Fibroblast of lung (primary cell): ENCODE results near the gene MICAL1. TPM values are rescaled to one million over a fixed set of nuclear protein-coding genes. Genes with fewer than 3 reads are reported as not detected.

ENCODE experiments used
- DNase-seq, 2 donors: peaks; one replicate each; pipeline versions ENCODE4 v3.0.0 to v3.0.0-alpha.2; 2010; ENCODE audit warnings: low read depth in 2 of 2
- H2AFZ ChIP-seq: 2 replicates; pipeline ENCODE4 v1.5.1; 2012; ENCODE audit warnings: low read length, control low read depth, inconsistent platforms
- H3K27ac ChIP-seq: 2 replicates; pipeline ENCODE4 v1.5.1; 2011; ENCODE audit warnings: low read length, control low read depth; ENCODE audit not compliant: insufficient read depth
- H3K27me3 ChIP-seq: 2 replicates; pipeline ENCODE4 v1.5.1; 2011; ENCODE audit warnings: mild to moderate bottlenecking, low read length; ENCODE audit not compliant: control insufficient read depth, insufficient read depth
- H3K36me3 ChIP-seq: 2 replicates; pipeline ENCODE4 v1.5.1; 2011; ENCODE audit warnings: low read length; ENCODE audit not compliant: control insufficient read depth, insufficient read depth
- H3K4me1 ChIP-seq: 2 replicates; pipeline ENCODE4 v1.5.1; 2011; ENCODE audit warnings: low read length; ENCODE audit not compliant: control insufficient read depth, insufficient read depth; ENCODE audit errors: extremely low read depth
- H3K4me2 ChIP-seq: 2 replicates; pipeline ENCODE4 v1.5.1; 2011; ENCODE audit warnings: low read length, control low read depth; ENCODE audit not compliant: insufficient read depth; ENCODE audit errors: extremely low read depth
- H3K4me3 ChIP-seq, 4 experiments: fragments of 200-600 bp in 1 of 4; sonication (generic) in 1 of 4; replicated peaks in 1 of 4; 2 replicates each; pipeline ENCODE4 v1.5.1; 2011 to 2016; ENCODE audit warnings: low read length in 4 of 4, low read depth in 3 of 4, mild to moderate bottlenecking in 3 of 4, control low read depth in 2 of 4, inconsistent platforms in 1 of 4, mixed read lengths in 1 of 4; ENCODE audit not compliant: insufficient read depth in 1 of 4; ENCODE audit errors: control extremely low read depth in 1 of 4
- H3K79me2 ChIP-seq: 2 replicates; pipeline ENCODE4 v1.5.1; 2012; ENCODE audit warnings: mild to moderate bottlenecking, low read length, inconsistent platforms; ENCODE audit not compliant: control insufficient read depth, insufficient read depth
- H3K9ac ChIP-seq: 2 replicates; pipeline ENCODE4 v1.5.1; 2011; ENCODE audit warnings: mild to moderate bottlenecking, low read length, control low read depth; ENCODE audit not compliant: insufficient read depth
- H3K9me3 ChIP-seq: 2 replicates; pipeline ENCODE4 v1.5.1; 2012; ENCODE audit warnings: low read depth, low read length; ENCODE audit not compliant: control insufficient read depth, insufficient read depth
- H4K20me1 ChIP-seq: 2 replicates; pipeline ENCODE4 v1.5.1; 2011; ENCODE audit warnings: low read length; ENCODE audit not compliant: control insufficient read depth, insufficient read depth; ENCODE audit errors: extremely low read depth
- EZH2 ChIP-seq: IDR thresholded peaks from 2 replicates; pipeline ENCODE4 v1.5.1; 2012; ENCODE audit warnings: low read length, control low read depth, mild to moderate bottlenecking; ENCODE audit errors: missing control alignments
- polyA plus RNA-seq, 2 donors: library from polyadenylated mRNA; depleted of rRNA in 1 of 2; stranded (reverse) in 1 of 2; unstranded in 1 of 2; fragments of >200 nt; gene quantifications; 2 replicates each; pipeline ENCODE4 v1.2.1, GENCODE V29; 2011 to 2012; ENCODE audit warnings: missing spikeins in 1 of 2
- total RNA-seq: library from RNA; depleted of rRNA; stranded (reverse); fragments of >200 nt; gene quantifications from 2 replicates; pipeline ENCODE4 v1.2.1, GENCODE V29; 2014
- TF ChIP-seq, protein P1 (sequence below), 2 donors: IDR thresholded peaks in 1 of 2; conservative IDR thresholded peaks in 1 of 2; 1 replicate in 1 of 2; 2 replicates in 1 of 2; pipeline ENCODE4 v1.5.1; 2011 to 2012; ENCODE audit warnings: low read length in 2 of 2, control low read depth in 1 of 2, inconsistent platforms in 1 of 2, low read depth in 1 of 2, mild to moderate bottlenecking in 1 of 2

MICAL1 gene
- total and polyA plus RNA-seq, 2 donors (not counting 1 experiment from before 2014, with no cell fraction given), result 37.5 to 53.5 TPM

DNA sequence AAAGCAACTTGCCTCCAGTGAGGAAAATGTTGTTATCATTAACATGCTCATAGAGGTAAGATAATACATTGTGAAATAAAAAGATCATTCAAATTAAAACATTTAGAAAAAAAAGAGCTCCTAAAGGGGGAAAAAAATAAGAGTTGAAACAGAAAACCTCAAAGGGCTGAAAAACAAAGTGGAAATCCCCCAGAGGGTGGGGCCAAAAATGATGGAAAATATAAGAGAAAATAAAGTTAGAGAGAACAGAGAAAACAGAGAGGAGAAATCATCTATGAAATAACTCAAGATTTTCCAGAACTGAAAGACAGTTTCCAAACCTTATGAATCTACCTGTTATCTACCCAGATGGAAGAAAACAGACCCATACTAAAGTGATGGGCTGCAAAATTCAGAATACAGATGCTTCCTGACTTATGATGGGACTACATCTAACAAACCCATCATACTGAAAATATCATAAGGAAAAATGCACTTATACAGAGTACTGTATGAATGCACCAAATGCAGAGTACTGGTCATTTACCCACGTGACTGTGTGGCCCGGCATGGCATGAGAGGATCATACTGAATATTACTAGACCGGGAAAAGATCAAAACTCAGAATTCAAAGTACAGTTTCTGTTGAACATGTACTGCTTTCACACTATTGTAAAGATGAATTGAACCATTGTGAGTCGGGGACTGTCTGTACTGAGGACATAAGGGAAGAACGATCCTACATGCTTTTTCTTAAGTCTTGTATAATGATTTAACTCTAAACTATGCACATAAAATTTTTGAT is 23.5 kb upstream of the MICAL1 start:
- no peak overlapping the region for H3K27ac ChIP-seq
- TF ChIP-seq, protein P1, sequence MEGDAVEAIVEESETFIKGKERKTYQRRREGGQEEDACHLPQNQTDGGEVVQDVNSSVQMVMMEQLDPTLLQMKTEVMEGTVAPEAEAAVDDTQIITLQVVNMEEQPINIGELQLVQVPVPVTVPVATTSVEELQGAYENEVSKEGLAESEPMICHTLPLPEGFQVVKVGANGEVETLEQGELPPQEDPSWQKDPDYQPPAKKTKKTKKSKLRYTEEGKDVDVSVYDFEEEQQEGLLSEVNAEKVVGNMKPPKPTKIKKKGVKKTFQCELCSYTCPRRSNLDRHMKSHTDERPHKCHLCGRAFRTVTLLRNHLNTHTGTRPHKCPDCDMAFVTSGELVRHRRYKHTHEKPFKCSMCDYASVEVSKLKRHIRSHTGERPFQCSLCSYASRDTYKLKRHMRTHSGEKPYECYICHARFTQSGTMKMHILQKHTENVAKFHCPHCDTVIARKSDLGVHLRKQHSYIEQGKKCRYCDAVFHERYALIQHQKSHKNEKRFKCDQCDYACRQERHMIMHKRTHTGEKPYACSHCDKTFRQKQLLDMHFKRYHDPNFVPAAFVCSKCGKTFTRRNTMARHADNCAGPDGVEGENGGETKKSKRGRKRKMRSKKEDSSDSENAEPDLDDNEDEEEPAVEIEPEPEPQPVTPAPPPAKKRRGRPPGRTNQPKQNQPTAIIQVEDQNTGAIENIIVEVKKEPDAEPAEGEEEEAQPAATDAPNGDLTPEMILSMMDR (conservative IDR thresholded peaks at IDR 0.05 in 1 of 2, IDR thresholded peaks at IDR 0.05 in 1 of 2; ENCODE audit: low read depth in 1 of 2, low read length in 2 of 2), result no peak
- TF ChIP-seq EZH2, result no peak
- no peak for DNase-seq
- H3K9me3 ChIP-seq, result no peaks in the 10 kb centered on the region
- H4K20me1 ChIP-seq, result no peaks in the 10 kb centered on the region
- H3K9ac ChIP-seq, result no peak overlapping the region
- no peaks in the 10 kb centered on the region for H3K27me3 ChIP-seq
- H3K36me3 ChIP-seq, result peaks cover 5% of the 10 kb centered on the region
- H2AFZ ChIP-seq, result no peak overlapping the region
- peaks cover 8% of the 10 kb centered on the region for H3K4me1 ChIP-seq
- H3K4me3 ChIP-seq, result peak overlapping the region in 2 of 4 experiments; percentile 6 to 15
- H3K79me2 ChIP-seq, result peaks cover 23% of the 10 kb centered on the region
- peak overlapping the region; percentile 40 for H3K4me2 ChIP-seq

DNA sequence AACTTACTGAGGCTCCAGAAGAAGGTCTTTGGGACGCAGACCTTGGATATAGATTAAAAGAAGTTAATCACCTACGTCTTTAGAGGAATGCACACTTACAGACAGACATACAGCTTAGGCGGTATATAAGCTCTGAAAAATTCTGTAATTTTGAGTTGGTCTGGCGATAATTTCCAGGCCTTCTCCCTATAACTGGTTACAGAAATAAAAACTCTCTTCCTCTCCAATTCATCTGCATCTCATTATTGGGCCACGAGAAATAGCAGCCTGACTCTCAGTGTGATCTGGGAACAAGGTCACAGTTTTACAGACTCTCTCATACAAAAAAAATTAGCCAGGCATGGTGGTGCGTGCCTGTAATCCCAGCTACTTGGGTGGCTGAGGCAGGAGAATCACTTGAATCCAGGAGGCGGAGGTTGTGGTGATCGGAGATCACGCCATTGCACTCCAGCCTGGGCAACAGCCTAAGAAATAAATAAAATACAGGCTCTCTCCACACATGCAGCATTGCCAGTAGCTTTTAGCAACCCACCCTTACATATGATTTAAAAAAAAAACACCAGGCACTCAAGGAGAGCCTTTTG is 22.7 kb upstream of the MICAL1 start:
- DNase-seq, result no peak
- H3K4me3 ChIP-seq, result peak overlapping the region in 1 of 4 experiments; percentile 9
- TF ChIP-seq, protein P1 (conservative IDR thresholded peaks at IDR 0.05 in 1 of 2, IDR thresholded peaks at IDR 0.05 in 1 of 2; ENCODE audit: low read depth in 1 of 2, low read length in 2 of 2), result no peak
- peaks cover 23% of the 10 kb centered on the region for H3K79me2 ChIP-seq
- H3K9me3 ChIP-seq, result no peaks in the 10 kb centered on the region
- H3K27me3 ChIP-seq, result no peaks in the 10 kb centered on the region
- H3K9ac ChIP-seq, result no peak overlapping the region
- H3K36me3 ChIP-seq, result peaks cover 5% of the 10 kb centered on the region
- no peak overlapping the region for H3K27ac ChIP-seq
- H2AFZ ChIP-seq, result no peak overlapping the region
- no peaks in the 10 kb centered on the region for H4K20me1 ChIP-seq
- H3K4me2 ChIP-seq, result no peak overlapping the region
- H3K4me1 ChIP-seq, result peaks cover 8% of the 10 kb centered on the region

DNA sequence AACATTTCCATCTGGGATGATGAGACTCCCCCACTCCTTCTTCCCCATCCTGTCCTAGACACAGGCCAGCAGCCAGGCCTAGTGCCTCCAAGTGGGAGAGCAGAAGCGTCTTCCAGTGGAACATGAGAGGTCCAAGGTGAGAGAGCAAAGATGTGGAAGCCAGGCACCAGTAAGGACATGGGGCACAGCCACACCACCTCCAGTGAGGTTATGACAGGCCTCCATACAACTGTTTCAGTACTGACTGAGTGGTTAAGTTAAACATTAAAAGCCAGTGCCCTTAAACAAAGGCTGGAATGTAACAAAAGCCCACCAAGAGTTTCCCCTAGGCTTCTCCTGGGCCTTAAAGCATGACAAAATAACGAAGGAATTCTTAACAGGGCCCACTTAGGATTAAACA is 22.2 kb upstream of the MICAL1 start:
- Histone ChIP-seq H3K9me3 (no peaks in the 10 kb centered on the region), H3K36me3 (peaks cover 9% of the 10 kb centered on the region), H3K9ac (no peak overlapping the region), H3K27ac (no peak overlapping the region), H2AFZ (no peak overlapping the region), H3K4me1 (peaks cover 8% of the 10 kb centered on the region), H3K79me2 (peaks cover 23% of the 10 kb centered on the region), H4K20me1 (no peaks in the 10 kb centered on the region), H3K27me3 (no peaks in the 10 kb centered on the region), H3K4me3 (no peak overlapping the region), H3K4me2 (no peak overlapping the region)
- DNase-seq, result no peak
- TF ChIP-seq, protein P1 (conservative IDR thresholded peaks at IDR 0.05 in 1 of 2, IDR thresholded peaks at IDR 0.05 in 1 of 2; ENCODE audit: low read depth in 1 of 2, low read length in 2 of 2), result no peak
- TF ChIP-seq EZH2, result no peak
